Breast epithelium (tissue), 4 donors: ENCODE measurements around the gene WWOX. TPM values are rescaled to one million over a fixed set of nuclear protein-coding genes. Genes with fewer than 3 reads are reported as not detected.

Experiments
- DNase-seq, 2 donors: peaks; one replicate each; pipeline ENCODE4 v3.0.0-alpha.2; 2019; ENCODE audit warnings: low spot score in 2 of 2
- H3K27ac ChIP-seq, 2 donors: fragments of 200-600 bp; sonication (generic) in 1 of 2; one replicate each; pipeline ENCODE4 v1.5.1; 2016 to 2019; ENCODE audit warnings: mild to moderate bottlenecking in 1 of 2
- H3K27me3 ChIP-seq, 2 donors: fragments of 200-600 bp; sonication (generic) in 1 of 2; one replicate each; pipeline versions ENCODE4 v1.5.1 to v1.6.0; 2017 to 2019; ENCODE audit warnings: control low read depth in 1 of 2, mild to moderate bottlenecking in 1 of 2
- H3K36me3 ChIP-seq: fragments of 200-600 bp; one replicate; pipeline ENCODE4 v1.5.1; 2019
- H3K4me1 ChIP-seq, 2 donors: fragments of 200-600 bp; sonication (generic); one replicate each; pipeline ENCODE4 v1.5.1; 2016 to 2019; ENCODE audit warnings: control low read depth in 1 of 2
- H3K4me3 ChIP-seq, 3 donors: fragments of 200-600 bp; sonication (generic); 1 replicate in 2 of 3; 2 replicates in 1 of 3; pipeline ENCODE4 v1.5.1; 2016 to 2019; ENCODE audit warnings: mild to moderate bottlenecking in 3 of 3, moderate library complexity in 2 of 3
- H3K9me3 ChIP-seq, 2 donors: fragments of 200-600 bp; sonication (generic) in 1 of 2; one replicate each; pipeline ENCODE4 v1.5.1; 2016 to 2019; ENCODE audit warnings: control low read depth in 1 of 2
- CTCF ChIP-seq, 3 donors: fragments of 450-650 bp; IDR thresholded peaks; one replicate each; pipeline ENCODE4 v1.5.1; 2016 to 2017; ENCODE audit warnings: antibody characterized with exemption in 3 of 3, mild to moderate bottlenecking in 3 of 3, moderate library complexity in 3 of 3
- POLR2A ChIP-seq: fragments of 450-650 bp; IDR thresholded peaks from one replicate; pipeline ENCODE4 v1.6.1; 2016; ENCODE audit warnings: antibody characterized with exemption, mild to moderate bottlenecking, moderate library complexity
- POLR2AphosphoS5 ChIP-seq, 3 donors: sonication (generic); formaldehyde crosslinking; IDR thresholded peaks; one replicate each; pipeline ENCODE4 v1.6.1; 2017; ENCODE audit warnings: antibody characterized with exemption in 3 of 3
- intact Hi-C: fragments of 100-400 bp; cut with DNase I; formaldehyde crosslinking; loops from one replicate; pipeline ENCODE4 v1.15.1; 2023; ENCODE audit warnings: low total_unique reads
- total RNA-seq, 3 donors: library from RNA; depleted of rRNA; stranded (reverse); fragments of >200 nt; gene quantifications; one replicate each; pipeline ENCODE4 v1.1.0, GENCODE V29; 2016

The WWOX gene
- total RNA-seq, 3 donors from 2014 or later: 42.9 to 73.6 (median 43.4) TPM

DNA sequence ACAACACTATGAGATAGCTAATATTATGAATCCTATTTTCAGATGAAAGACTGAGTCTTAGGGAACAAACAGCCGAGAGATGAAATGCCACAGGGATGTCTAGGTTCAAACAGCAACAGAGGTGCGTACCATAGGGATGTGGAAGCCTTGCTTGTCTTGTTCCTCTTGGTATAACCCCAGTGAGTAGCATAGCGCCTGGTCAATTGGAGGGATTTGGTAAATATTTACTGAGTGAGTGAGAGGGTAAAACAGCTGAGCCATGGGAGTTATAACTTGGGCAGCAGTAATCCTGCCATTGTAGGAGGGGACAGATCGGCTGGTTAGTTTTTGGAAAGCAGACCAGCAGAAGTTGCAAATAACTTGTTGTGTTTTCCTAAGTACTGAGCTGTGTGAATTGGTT lies 80.2 kb downstream of the WWOX start:
- Histone ChIP-seq H3K4me1 (no peaks in the 10 kb centered on the region), H3K27ac (no peak overlapping the region), H3K4me3 (no peak overlapping the region), H3K36me3 (no peaks in the 10 kb centered on the region), H3K27me3 (no peaks in the 10 kb centered on the region), H3K9me3 (no peaks in the 10 kb centered on the region)
- intact Hi-C loops: no loop called here
- TF ChIP-seq CTCF (IDR thresholded peaks at IDR 0.05) (no peak), POLR2AphosphoS5 (IDR thresholded peaks at IDR 0.05) (no peak), POLR2A (no peak)
- DNase-seq: no peak

- Histone ChIP-seq H3K27ac (no peak overlapping the region), H3K4me3 (no peak overlapping the region), H3K27me3 (no peaks in the 10 kb centered on the region), H3K36me3 (no peaks in the 10 kb centered on the region), H3K4me1 (no peaks in the 10 kb centered on the region), H3K9me3 (no peaks in the 10 kb centered on the region)
- intact Hi-C loops: no loop called here
- DNase-seq: no peak
- TF ChIP-seq CTCF (IDR thresholded peaks at IDR 0.05) (no peak), POLR2A (no peak), POLR2AphosphoS5 (IDR thresholded peaks at IDR 0.05) (no peak)
Measured at GRCh38 chr16:78180349-78180748, 80.9 kb downstream of the WWOX start.

GRCh38 chr16:78183437-78184237 lies 84.2 kb downstream of the WWOX start:
- H3K27ac ChIP-seq: no peak overlapping the region
- TF ChIP-seq POLR2A: no peak
- no peak for TF ChIP-seq POLR2AphosphoS5 (IDR thresholded peaks at IDR 0.05)
- no peak for TF ChIP-seq CTCF (IDR thresholded peaks at IDR 0.05)
- no peaks in the 10 kb centered on the region for H3K27me3 ChIP-seq
- peak overlapping the region in 1 of 3 donors; percentile 13 for H3K4me3 ChIP-seq
- no peaks in the 10 kb centered on the region for H3K36me3 ChIP-seq
- no peaks in the 10 kb centered on the region for H3K9me3 ChIP-seq
- intact Hi-C loops: no loop called here
- no peak for DNase-seq
- no peaks in the 10 kb centered on the region for H3K4me1 ChIP-seq

- no peaks in the 10 kb centered on the region for H3K36me3 ChIP-seq
- no peak for TF ChIP-seq POLR2A
- TF ChIP-seq CTCF (IDR thresholded peaks at IDR 0.05): no peak
- no peak for TF ChIP-seq POLR2AphosphoS5 (IDR thresholded peaks at IDR 0.05)
- H3K27ac ChIP-seq: no peak overlapping the region
- no peaks in the 10 kb centered on the region for H3K27me3 ChIP-seq
- H3K4me1 ChIP-seq: no peaks in the 10 kb centered on the region
- intact Hi-C loops: no loop called here
- H3K4me3 ChIP-seq: peak overlapping the region in 1 of 3 donors; percentile 13
- DNase-seq: no peak
- no peaks in the 10 kb centered on the region for H3K9me3 ChIP-seq
Measured at GRCh38 chr16:78184238-78185183, 85.1 kb downstream of the WWOX start.

GRCh38 chr16:78189121-78189520 lies 89.7 kb downstream of the WWOX start:
- TF ChIP-seq CTCF (IDR thresholded peaks at IDR 0.05): no peak
- TF ChIP-seq POLR2A: no peak
- no peak for TF ChIP-seq POLR2AphosphoS5 (IDR thresholded peaks at IDR 0.05)
- Histone ChIP-seq H3K4me3 (no peak overlapping the region), H3K27me3 (no peaks in the 10 kb centered on the region), H3K4me1 (no peaks in the 10 kb centered on the region), H3K9me3 (no peaks in the 10 kb centered on the region), H3K36me3 (no peaks in the 10 kb centered on the region), H3K27ac (no peak overlapping the region)
- intact Hi-C loops: no loop called here
- no peak for DNase-seq
